Activated naive CD4-positive, alpha-beta T cell treated with anti-CD3 and anti-CD28 coated beads, Interleukin-2, amount 50 U/mL, for 72 hours (primary cell): ENCODE measurements around the gene GRHL1. TPM values are rescaled to one million over a fixed set of nuclear protein-coding genes. Genes with fewer than 3 reads are reported as not detected.

ENCODE experiments used
- ATAC-seq, 2 donors: fragments of 150-1000 bp; cut with Tn5 transposase; 2 replicates each; pipeline ENCODE4 v1.10.0; 2021; ENCODE audit warnings: mild to moderate bottlenecking in 2 of 2, moderate library complexity in 2 of 2
- DNase-seq, 2 donors: peaks; one replicate each; pipeline ENCODE4 v3.0.0; 2021 to 2022; ENCODE audit warnings: low spot score in 2 of 2
- H3K27ac Mint-ChIP-seq, 2 donors: one replicate each; pipeline ENCODE4 v1.8.0; 2022; ENCODE audit warnings: mild to moderate bottlenecking in 2 of 2, mixed read lengths in 2 of 2
- H3K36me3 Mint-ChIP-seq, 2 donors: one replicate each; pipeline ENCODE4 v1.8.0; 2022; ENCODE audit warnings: mixed read lengths in 2 of 2
- H3K9me3 Mint-ChIP-seq, 2 donors: one replicate each; pipeline ENCODE4 v1.8.0; 2022; ENCODE audit warnings: mixed read lengths in 2 of 2
- total RNA-seq, 2 donors: library from RNA; stranded (reverse); gene quantifications; one replicate each; pipeline ENCODE4 v1.2.3, GENCODE V29; 2022

Gene GRHL1
- total RNA-seq, 2 donors from 2014 or later: 0.59 to 0.88 TPM

DNA sequence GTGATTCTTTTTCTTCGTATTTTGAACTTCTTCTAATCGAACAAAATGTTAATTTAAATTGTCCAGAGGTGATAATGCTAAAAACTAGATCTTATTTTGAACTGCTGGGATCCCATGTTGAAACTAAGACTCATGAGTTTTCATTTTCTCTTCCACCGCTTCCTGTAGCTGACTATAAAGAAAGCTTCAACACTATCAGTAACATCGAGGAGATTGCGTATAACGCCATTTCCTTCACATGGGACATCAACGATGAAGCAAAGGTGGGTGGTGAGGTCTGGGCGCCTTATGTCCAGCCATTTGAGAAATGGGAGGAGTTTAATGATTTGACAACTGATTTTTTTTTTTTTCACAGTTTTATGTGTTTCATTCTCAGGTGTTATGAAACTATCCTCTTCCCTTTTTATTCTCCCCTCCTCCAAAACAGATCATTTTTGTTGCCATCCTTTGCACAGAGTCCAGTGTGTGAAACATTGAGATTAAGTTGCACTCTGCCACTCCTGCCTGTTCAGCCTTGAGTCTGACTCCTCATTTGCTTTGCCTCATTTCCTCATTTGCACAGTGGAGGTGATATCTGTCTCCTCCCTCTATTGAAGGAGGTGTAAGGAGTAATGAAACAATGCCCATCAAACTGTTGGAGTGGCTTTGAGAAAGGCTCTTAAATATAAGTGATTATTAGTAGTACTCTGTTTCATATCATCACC, 13.8 kb downstream of the GRHL1 start:
- H3K36me3 Mint-ChIP-seq: no peaks in the 10 kb centered on the region
- H3K9me3 Mint-ChIP-seq: no peaks in the 10 kb centered on the region
- no peak overlapping the region for H3K27ac Mint-ChIP-seq
- DNase-seq (no peak), ATAC-seq (peak; percentile 46 to 75)

DNA sequence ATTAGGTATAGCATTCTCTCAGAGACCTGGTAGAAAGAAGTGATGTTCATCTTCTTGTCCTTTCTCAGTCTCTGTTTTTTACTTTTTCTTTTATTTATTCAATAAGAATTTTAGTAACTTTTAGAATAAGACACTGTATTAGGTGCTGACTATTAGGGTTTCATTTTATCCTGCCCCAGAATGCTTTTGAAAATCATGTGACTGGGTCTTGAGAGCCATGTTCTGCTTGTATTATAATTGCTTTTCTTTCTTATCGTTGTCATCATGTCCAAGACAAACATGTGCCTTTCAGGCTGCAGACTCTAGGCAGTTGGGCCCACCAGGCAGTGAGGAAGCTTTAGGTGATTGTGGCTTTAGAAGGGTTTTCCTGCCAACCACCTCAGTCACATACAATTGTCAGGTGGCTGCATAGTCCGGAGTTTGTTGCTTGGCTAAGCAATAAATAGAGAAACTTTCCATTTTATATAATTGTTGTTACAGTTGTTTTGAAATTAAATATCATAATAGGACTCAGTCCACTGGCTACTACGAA, 15.1 kb downstream of the GRHL1 start:
- H3K27ac Mint-ChIP-seq: no peak overlapping the region
- ATAC-seq: no peak

GRCh38 chr2:9967053-9967775, 15.7 kb downstream of the GRHL1 start:
- ATAC-seq: no peak

More for the DNA sequence above, 15.1 kb downstream of the GRHL1 start:
- H3K9me3 Mint-ChIP-seq: no peaks in the 10 kb centered on the region
- H3K36me3 Mint-ChIP-seq: no peaks in the 10 kb centered on the region
- DNase-seq: no peak

GRCh38 chr2:9968553-9969497, 17.3 kb downstream of the GRHL1 start:
- H3K27ac Mint-ChIP-seq: no peak overlapping the region
- H3K9me3 Mint-ChIP-seq: no peaks in the 10 kb centered on the region
- no peaks in the 10 kb centered on the region for H3K36me3 Mint-ChIP-seq
- DNase-seq (no peak), ATAC-seq (no peak)

More at GRCh38 chr2:9967053-9967775, 15.7 kb downstream of the GRHL1 start:
- no peak overlapping the region for H3K27ac Mint-ChIP-seq
- no peak for DNase-seq
- H3K9me3 Mint-ChIP-seq: no peaks in the 10 kb centered on the region
- no peaks in the 10 kb centered on the region for H3K36me3 Mint-ChIP-seq

- H3K27ac Mint-ChIP-seq: no peak overlapping the region
- ATAC-seq (no peak), DNase-seq (no peak)
- peaks cover 0 to 6% of the 10 kb centered on the region in 2 donors for H3K36me3 Mint-ChIP-seq
- no peaks in the 10 kb centered on the region for H3K9me3 Mint-ChIP-seq
Observed at GRCh38 chr2:9970200-9971044, 18.9 kb downstream of the GRHL1 start.

DNA sequence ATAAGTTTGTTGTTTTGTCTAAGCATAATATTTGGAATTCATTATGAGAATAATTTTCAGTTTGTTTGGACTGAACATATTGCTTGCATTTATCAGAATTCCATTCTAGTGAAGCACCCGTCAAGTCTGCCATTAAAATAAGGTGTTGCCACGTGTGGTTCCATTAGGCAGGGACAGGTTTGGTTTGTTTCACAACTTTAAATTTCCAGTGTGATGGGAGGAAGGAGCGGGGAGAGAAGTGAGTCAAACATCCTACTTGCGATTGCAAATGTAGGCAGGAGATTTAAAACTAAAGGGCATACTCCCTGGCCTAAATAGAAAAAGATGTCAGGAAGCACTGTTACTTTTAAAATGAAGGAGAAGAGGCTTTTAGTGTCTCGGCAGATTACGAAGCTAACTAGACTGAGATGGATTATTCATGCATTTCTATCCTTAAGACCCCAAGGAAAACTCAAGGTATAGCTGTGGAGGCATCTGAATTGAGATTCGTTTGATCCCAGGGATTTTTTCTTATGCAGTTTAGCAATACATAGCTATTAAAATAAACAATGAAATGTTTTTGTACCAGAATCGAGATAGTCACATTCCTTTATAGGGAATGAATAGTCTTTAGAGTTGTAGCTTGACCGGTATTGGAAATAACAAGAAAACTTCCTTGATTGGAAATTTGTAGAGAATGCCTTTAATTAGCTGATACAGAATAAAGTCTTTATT, 19.8 kb downstream of the GRHL1 start:
- Mint-ChIP-seq H3K9me3 (no peaks in the 10 kb centered on the region), H3K36me3 (peaks cover 0 to 6% of the 10 kb centered on the region in 2 donors), H3K27ac (no peak overlapping the region)
- DNase-seq (no peak), ATAC-seq (no peak)

DNA sequence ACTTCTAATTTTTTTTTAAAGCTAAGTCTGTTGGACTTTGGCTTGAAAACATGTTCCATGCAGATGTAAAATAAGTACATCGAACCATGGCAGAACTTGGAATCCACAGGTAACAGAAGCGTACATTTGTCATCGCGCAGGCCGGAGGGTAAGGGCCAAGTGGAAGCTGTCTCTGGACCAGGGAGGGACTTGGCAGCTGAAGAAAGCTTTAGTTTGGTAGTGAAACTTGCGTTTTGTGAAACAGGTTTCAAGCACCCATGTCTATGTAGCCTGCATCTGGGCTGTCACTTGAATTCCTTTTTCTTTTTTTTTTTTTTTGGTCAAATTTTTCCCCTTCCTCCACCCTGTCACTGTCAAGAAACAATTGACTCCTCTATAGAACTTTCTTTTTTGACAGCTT, 20.4 kb downstream of the GRHL1 start:
- H3K27ac Mint-ChIP-seq: no peak overlapping the region
- H3K9me3 Mint-ChIP-seq: no peaks in the 10 kb centered on the region
- peaks cover 0 to 6% of the 10 kb centered on the region in 2 donors for H3K36me3 Mint-ChIP-seq
- no peak for ATAC-seq
- DNase-seq: no peak

- Mint-ChIP-seq H3K27ac (no peak overlapping the region), H3K9me3 (peaks cover 0 to under 1% of the 10 kb centered on the region in 2 donors), H3K36me3 (peaks cover 0 to 12% of the 10 kb centered on the region in 2 donors)
- ATAC-seq (no peak), DNase-seq (no peak)
Observed at GRCh38 chr2:9972621-9973479, 21.4 kb downstream of the GRHL1 start.

GRCh38 chr2:9973690-9974089, 22.2 kb downstream of the GRHL1 start:
- DNase-seq: no peak
- H3K36me3 Mint-ChIP-seq: peaks cover 0 to 21% of the 10 kb centered on the region in 2 donors
- no peak for ATAC-seq

GRCh38 chr2:9974343-9974742, 22.9 kb downstream of the GRHL1 start:
- Mint-ChIP-seq H3K36me3 (peaks cover 0 to 22% of the 10 kb centered on the region in 2 donors), H3K9me3 (peaks cover 0 to 5% of the 10 kb centered on the region in 2 donors), H3K27ac (no peak overlapping the region)
- DNase-seq (no peak), ATAC-seq (no peak)

More at GRCh38 chr2:9973690-9974089, 22.2 kb downstream of the GRHL1 start:
- H3K27ac Mint-ChIP-seq: no peak overlapping the region
- peaks cover 0 to 5% of the 10 kb centered on the region in 2 donors for H3K9me3 Mint-ChIP-seq

DNA sequence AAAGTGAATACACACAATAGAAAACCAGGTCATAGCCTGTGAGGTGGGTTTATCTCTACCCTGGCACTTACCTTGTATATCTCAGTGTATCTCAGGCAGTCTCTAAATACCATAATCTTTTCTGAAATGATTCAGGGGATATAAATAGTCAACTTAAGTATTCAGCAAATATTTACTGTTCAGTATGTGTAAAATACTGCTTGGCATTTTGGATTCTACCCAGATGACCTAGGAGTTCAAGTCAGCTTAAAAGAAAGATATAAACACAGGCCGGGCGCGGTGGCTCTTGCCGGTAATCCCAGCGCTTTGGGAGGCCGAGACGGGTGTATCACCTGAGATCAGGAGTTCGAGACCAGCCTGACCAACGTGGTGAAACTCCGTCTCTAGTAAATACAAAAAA, 23.8 kb downstream of the GRHL1 start:
- DNase-seq (no peak), ATAC-seq (no peak)
- Mint-ChIP-seq H3K36me3 (peaks cover 0 to 22% of the 10 kb centered on the region in 2 donors), H3K9me3 (peaks cover 0 to 5% of the 10 kb centered on the region in 2 donors), H3K27ac (no peak overlapping the region)

DNA sequence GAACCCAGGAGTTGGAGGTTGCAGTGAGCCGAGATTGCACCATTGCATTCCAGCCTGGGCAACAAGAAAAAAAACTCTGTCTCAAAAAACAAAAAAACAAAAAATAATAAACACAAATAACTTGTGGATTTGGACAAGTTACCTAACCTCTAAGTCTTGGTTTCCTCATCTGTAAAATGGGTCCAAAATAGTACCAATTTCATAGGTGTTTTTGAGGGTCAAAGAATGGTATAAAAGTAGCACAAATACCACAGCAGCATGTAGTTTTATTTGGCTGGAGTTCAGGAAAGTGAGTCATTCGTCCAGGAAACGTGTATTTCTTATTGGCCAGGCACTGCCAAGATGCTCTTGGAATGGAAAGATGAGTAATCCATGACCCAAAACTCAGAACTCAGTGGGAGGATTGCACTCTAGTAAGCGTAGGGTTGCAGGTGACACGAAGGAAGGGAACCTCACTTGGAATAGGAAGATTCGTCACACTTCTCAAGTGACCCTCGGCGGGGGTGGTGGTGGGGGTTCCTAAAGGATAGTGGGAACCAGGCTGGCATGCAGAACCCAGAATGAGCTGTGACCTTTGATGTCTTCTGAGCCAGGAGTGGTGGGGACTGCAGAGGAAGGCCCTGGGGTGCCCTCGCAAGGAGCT, 24.4 kb downstream of the GRHL1 start:
- Mint-ChIP-seq H3K36me3 (peaks cover 0 to 22% of the 10 kb centered on the region in 2 donors), H3K27ac (peak overlapping the region in 1 of 2 donors; percentile 9), H3K9me3 (peaks cover 0 to 5% of the 10 kb centered on the region in 2 donors)
- DNase-seq (peak in 1 of 2 donors; percentile 42), ATAC-seq (peak; percentile 89 to 96)

DNA sequence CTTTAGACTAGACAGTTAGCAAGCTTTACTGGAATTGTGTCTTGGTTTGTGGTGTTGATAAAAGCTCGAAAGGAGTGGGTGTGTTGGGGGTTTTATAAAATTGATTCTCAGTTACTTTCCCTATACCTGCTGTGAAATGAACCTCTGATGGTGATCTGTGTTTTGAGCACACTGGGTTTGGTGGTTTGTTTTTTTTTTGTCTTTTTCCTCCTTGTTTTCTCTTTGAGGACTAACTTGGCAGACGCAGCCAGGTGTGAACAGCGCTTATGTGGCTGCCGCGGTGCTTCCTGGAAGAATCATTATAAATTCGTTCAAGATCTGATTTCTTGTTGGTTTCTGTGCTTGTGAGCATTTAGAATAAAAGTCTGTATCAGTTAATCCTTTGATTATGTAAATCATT, 28.5 kb downstream of the GRHL1 start:
- no peak for DNase-seq
- Mint-ChIP-seq H3K27ac (peak overlapping the region in 1 of 2 donors; percentile 6), H3K36me3 (peaks cover 0 to 16% of the 10 kb centered on the region in 2 donors), H3K9me3 (peaks cover 0 to 5% of the 10 kb centered on the region in 2 donors)
- ATAC-seq: peak in 1 of 2 donors; percentile 58

DNA sequence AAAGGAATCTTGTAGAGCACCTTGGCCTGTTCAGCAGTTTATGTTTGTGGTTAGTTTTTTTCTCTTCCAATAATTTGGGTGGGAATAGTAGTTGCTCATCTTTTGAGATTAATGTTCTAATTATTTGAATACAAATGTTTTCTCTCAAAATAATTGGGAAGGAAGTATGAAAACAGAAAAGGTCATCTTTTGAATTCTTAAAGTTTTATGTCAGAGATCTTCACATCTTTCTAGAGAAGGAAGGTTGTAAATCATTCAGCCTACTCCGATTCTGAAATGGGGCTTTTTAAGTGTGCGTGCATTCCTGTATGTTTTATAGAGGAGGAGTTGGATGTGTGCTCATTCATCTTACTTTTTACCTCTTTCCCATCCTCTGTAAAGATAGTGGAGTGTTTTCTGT, 29.0 kb downstream of the GRHL1 start:
- ATAC-seq: no peak
- Mint-ChIP-seq H3K9me3 (peaks cover 0 to 5% of the 10 kb centered on the region in 2 donors), H3K27ac (no peak overlapping the region), H3K36me3 (peaks cover 0 to 16% of the 10 kb centered on the region in 2 donors)
- DNase-seq: no peak
